B cell (primary cell): Measurements from ENCODE around the gene PEAK1. TPM values are rescaled to one million over a fixed set of nuclear protein-coding genes. Genes with fewer than 3 reads are reported as not detected.

ENCODE experiments used
- ATAC-seq: fragments of 200-7000 bp; cut with Tn5 transposase; one replicate; pipeline ENCODE4 v1.10.0; 2021; ENCODE audit warnings: low read depth, mild to moderate bottlenecking, moderate number of reproducible peaks, moderate library complexity
- CTCF ChIA-PET: fragments of 350-600 bp; sonication (Branson Sonifier 250); formaldehyde crosslinking; loops from one replicate; lab custom pipeline; 2021; ENCODE audit warnings: antibody characterized with exemption, inconsistent platforms; lab: Charles Lee
- POLR2A ChIA-PET: fragments of 350-600 bp; sonication (Branson Sonifier 250); formaldehyde crosslinking; loops from one replicate; lab custom pipeline; 2021; ENCODE audit warnings: antibody characterized with exemption; lab: Charles Lee
- DNase-seq: peaks from one replicate; pipeline ENCODE4 v3.0.0; 2013
- H2AFZ ChIP-seq: 2 replicates; pipeline ENCODE4 v1.6.1; 2012; ENCODE audit warnings: mild to moderate bottlenecking, low read depth, low read length; ENCODE audit not compliant: insufficient read depth, poor library complexity, severe bottlenecking
- H3K27ac ChIP-seq, 2 donors: 1 replicate in 1 of 2; 2 replicates in 1 of 2; pipeline ENCODE4 v1.5.1; 2012 to 2013; ENCODE audit warnings: low read length in 2 of 2, mild to moderate bottlenecking in 2 of 2, moderate library complexity in 1 of 2
- H3K27me3 ChIP-seq, 4 experiments: fragments of 200-600 bp in 1 of 4; sonication (generic) in 1 of 4; replicated peaks in 1 of 4; 1 replicate in 2 of 4; 2 replicates in 2 of 4; pipeline versions ENCODE4 v1.6.1 to v1.7.0; 2013 to 2016; ENCODE audit warnings: low read length in 3 of 4, mild to moderate bottlenecking in 2 of 4, mixed read lengths in 1 of 4, moderate library complexity in 1 of 4; ENCODE audit not compliant: insufficient read depth in 4 of 4, control insufficient read depth in 3 of 4; ENCODE audit errors: control extremely low read depth in 1 of 4
- H3K36me3 ChIP-seq, 2 experiments: replicated peaks in 1 of 2; 1 replicate in 1 of 2; 2 replicates in 1 of 2; pipeline versions ENCODE4 v1.6.1 to v1.7.1; 2013; ENCODE audit warnings: low read length in 1 of 2; ENCODE audit not compliant: insufficient read depth in 2 of 2, control insufficient read depth in 1 of 2; ENCODE audit errors: control extremely low read depth in 1 of 2, extremely low read depth in 1 of 2
- H3K4me1 ChIP-seq, 2 donors: fragments of 200-600 bp in 1 of 2; sonication (generic) in 1 of 2; 1 replicate in 1 of 2; 2 replicates in 1 of 2; pipeline versions ENCODE4 v1.5.1 to v1.6.1; 2013 to 2017; ENCODE audit warnings: low read length in 2 of 2; ENCODE audit not compliant: control insufficient read depth in 2 of 2, insufficient read depth in 2 of 2
- H3K4me2 ChIP-seq: replicated peaks from 2 replicates; pipeline ENCODE3; 2012; ENCODE audit warnings: mild to moderate bottlenecking, low read depth, low read length; ENCODE audit not compliant: poor library complexity, severe bottlenecking
- H3K4me3 ChIP-seq, 5 experiments: fragments of 200-600 bp in 1 of 5; sonication (generic) in 1 of 5; 1 replicate in 3 of 5; 2 replicates in 2 of 5; pipeline versions ENCODE4 v1.5.1 to v1.7.0; 2011 to 2016; ENCODE audit warnings: low read length in 4 of 5, mild to moderate bottlenecking in 4 of 5, low read depth in 2 of 5, control low read depth in 1 of 5, moderate library complexity in 1 of 5; ENCODE audit not compliant: insufficient read depth in 1 of 5; ENCODE audit errors: control extremely low read depth in 1 of 5, extremely low read depth in 1 of 5
- H3K79me2 ChIP-seq: fragments of 200-600 bp; sonication (generic); one replicate; pipeline ENCODE4 v1.6.0; 2016; ENCODE audit warnings: low read length; ENCODE audit not compliant: control insufficient read depth, insufficient read depth
- H3K9ac ChIP-seq: fragments of 200-600 bp; sonication (generic); 2 replicates; pipeline ENCODE4 v1.6.1; 2017; ENCODE audit warnings: mild to moderate bottlenecking, low read length, moderate library complexity
- H3K9me3 ChIP-seq, 3 donors: one replicate each; pipeline versions ENCODE4 v1.6.1 to v1.7.1; 2013; ENCODE audit warnings: low read length in 2 of 3; ENCODE audit not compliant: control insufficient read depth in 2 of 3, insufficient read depth in 1 of 3; ENCODE audit errors: control extremely low read depth in 1 of 3
- H4K20me1 ChIP-seq: 2 replicates; pipeline ENCODE4 v1.6.0; 2012; ENCODE audit warnings: mild to moderate bottlenecking, low read length; ENCODE audit not compliant: insufficient read depth, control insufficient read depth, poor library complexity, severe bottlenecking
- H3K27ac Mint-ChIP-seq: one replicate; pipeline ENCODE4 v1.8.0; 2021; ENCODE audit warnings: mixed read lengths
- H3K27me3 Mint-ChIP-seq: one replicate; pipeline ENCODE4 v1.8.0; 2021; ENCODE audit warnings: mixed read lengths
- H3K4me1 Mint-ChIP-seq: one replicate; pipeline ENCODE4 v1.8.0; 2021; ENCODE audit warnings: mixed read lengths
- H3K4me3 Mint-ChIP-seq: one replicate; pipeline ENCODE4 v1.8.0; 2021; ENCODE audit warnings: mixed read lengths
- H3K9me3 Mint-ChIP-seq: one replicate; pipeline ENCODE4 v1.8.0; 2022; ENCODE audit warnings: mixed read lengths; ENCODE audit not compliant: insufficient read depth
- EZH2 ChIP-seq: IDR thresholded peaks from 2 replicates; pipeline ENCODE4 v1.6.1; 2012; ENCODE audit warnings: borderline replicate concordance, low read depth, mild to moderate bottlenecking, moderate library complexity, low read length; ENCODE audit not compliant: insufficient read depth, poor library complexity, severe bottlenecking
- WGBS: methylation state at CpG from one replicate; pipeline ENCODE4 v1.1.5; 2013; ENCODE audit warnings: missing lambda C conversion rate; ENCODE audit not compliant: insufficient coverage; 5-methylcytosine and 5-hydroxymethylcytosine counted together
- intact Hi-C: fragments of 100-400 bp; cut with micrococcal nuclease; formaldehyde crosslinking; loops from one replicate; pipeline ENCODE4 v1.10.0; 2022
- polyA plus RNA-seq: library from polyadenylated mRNA; depleted of rRNA; stranded (reverse); fragments of >200 nt; gene quantifications from 2 replicates; pipeline ENCODE4 v1.2.3, GENCODE V29; 2012
- total RNA-seq, 2 donors: library from RNA; stranded (reverse); fragments of 120-200 nt in 1 of 2; gene quantifications; 1 replicate in 1 of 2; 2 replicates in 1 of 2; pipeline versions ENCODE4 v1.2.3 to v1.2.4, GENCODE V29; 2013 to 2022
- TF ChIP-seq, protein P1 (sequence below): fragments of 200-600 bp; IDR thresholded peaks from one replicate; pipeline ENCODE4 v1.8.0; 2022; ENCODE audit warnings: antibody characterized with exemption, mild to moderate bottlenecking

Gene PEAK1
- total and polyA plus RNA-seq, 2 donors (not counting 1 experiment from before 2014, with no cell fraction given): 13.4 to 38.0 TPM

DNA sequence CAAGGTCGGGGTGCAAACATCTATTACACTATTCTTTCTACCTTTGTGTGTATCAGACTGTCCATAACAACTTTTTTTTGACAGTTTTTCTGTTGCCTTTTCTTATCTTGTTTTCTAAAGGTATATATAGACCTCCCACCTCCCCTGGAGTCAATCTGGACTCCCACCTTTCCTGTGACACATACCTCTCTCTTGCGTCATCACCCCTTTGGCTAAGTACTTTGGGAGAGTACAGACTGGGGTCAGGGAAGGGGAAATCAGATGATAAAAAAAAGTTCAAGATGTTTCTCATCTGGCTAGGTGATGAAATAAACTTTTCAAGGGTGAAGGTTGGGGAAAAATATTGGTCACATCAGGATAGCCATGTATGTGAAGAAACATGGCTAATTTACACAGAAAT is 366.2 kb downstream of the PEAK1 start:
- POLR2A ChIA-PET: no interaction called here
- no peak overlapping the region for H3K4me3 ChIP-seq
- intact Hi-C loops: no loop called here
- H3K4me1 ChIP-seq: peaks cover 31 to 42% of the 10 kb centered on the region in 2 donors
- no peak for TF ChIP-seq EZH2
- TF ChIP-seq, protein P1, sequence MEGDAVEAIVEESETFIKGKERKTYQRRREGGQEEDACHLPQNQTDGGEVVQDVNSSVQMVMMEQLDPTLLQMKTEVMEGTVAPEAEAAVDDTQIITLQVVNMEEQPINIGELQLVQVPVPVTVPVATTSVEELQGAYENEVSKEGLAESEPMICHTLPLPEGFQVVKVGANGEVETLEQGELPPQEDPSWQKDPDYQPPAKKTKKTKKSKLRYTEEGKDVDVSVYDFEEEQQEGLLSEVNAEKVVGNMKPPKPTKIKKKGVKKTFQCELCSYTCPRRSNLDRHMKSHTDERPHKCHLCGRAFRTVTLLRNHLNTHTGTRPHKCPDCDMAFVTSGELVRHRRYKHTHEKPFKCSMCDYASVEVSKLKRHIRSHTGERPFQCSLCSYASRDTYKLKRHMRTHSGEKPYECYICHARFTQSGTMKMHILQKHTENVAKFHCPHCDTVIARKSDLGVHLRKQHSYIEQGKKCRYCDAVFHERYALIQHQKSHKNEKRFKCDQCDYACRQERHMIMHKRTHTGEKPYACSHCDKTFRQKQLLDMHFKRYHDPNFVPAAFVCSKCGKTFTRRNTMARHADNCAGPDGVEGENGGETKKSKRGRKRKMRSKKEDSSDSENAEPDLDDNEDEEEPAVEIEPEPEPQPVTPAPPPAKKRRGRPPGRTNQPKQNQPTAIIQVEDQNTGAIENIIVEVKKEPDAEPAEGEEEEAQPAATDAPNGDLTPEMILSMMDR: no peak
- Mint-ChIP-seq H3K4me1 (peaks cover 43% of the 10 kb centered on the region), H3K27ac (no peak overlapping the region), H3K9me3 (no peaks in the 10 kb centered on the region), H3K4me3 (no peak overlapping the region), H3K27me3 (no peaks in the 10 kb centered on the region)
- no peak overlapping the region for H2AFZ ChIP-seq
- peak overlapping the region in 1 of 2 donors; percentile 16 for H3K27ac ChIP-seq
- no peak overlapping the region for H3K9ac ChIP-seq
- CTCF ChIA-PET: interaction anchor here (0.6 kb wide), 1 partner anchor 1371 kb away, joined by 3 read pairs; no protein-coding TSS in a partner anchor
- peaks cover 3 to 77% of the 10 kb centered on the region in 2 experiments for H3K36me3 ChIP-seq
- ATAC-seq (no peak), DNase-seq (no peak)
- no peak overlapping the region for H3K4me2 ChIP-seq
- peaks cover 59% of the 10 kb centered on the region for H4K20me1 ChIP-seq
- no peaks in the 10 kb centered on the region for H3K27me3 ChIP-seq
- no peaks in the 10 kb centered on the region for H3K9me3 ChIP-seq
- WGBS: no CpG with 5 or more reads among the region's 2 CpGs
- H3K79me2 ChIP-seq: peaks cover 75% of the 10 kb centered on the region

DNA sequence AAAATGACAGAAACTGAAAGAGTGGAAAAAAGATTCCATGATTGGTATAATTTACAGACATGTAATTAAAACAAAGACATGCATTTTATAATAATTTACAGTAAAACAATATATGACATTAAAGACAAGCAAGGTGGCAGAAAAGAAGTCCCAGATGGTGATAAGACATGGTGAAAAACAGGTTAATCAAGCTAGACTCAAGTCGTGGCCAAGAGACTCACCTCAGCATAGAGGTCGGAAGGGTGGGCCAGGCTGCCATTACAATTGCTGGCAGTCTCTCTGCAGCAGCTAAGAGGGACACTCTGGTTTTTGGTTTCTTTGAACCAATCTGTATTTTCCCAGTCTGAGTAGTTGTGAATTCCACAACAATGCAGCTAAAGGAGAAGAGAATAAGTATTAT is 367.3 kb downstream of the PEAK1 start:
- Mint-ChIP-seq H3K9me3 (no peaks in the 10 kb centered on the region), H3K27me3 (no peaks in the 10 kb centered on the region), H3K27ac (no peak overlapping the region), H3K4me3 (no peak overlapping the region), H3K4me1 (peaks cover 31% of the 10 kb centered on the region)
- intact Hi-C loops: no loop called here
- ChIA-PET CTCF (interaction anchor here (0.7 to 1.6 kb wide), 2 partner anchors 36 to 491 kb away, joined by 4 read pairs; no protein-coding TSS in a partner anchor), POLR2A (no interaction called here)
- Histone ChIP-seq H3K36me3 (peaks cover 6 to 79% of the 10 kb centered on the region in 2 experiments), H2AFZ (no peak overlapping the region), H3K4me2 (no peak overlapping the region), H3K27ac (no peak overlapping the region), H3K79me2 (peaks cover 64% of the 10 kb centered on the region), H3K4me3 (no peak overlapping the region), H3K9me3 (no peaks in the 10 kb centered on the region), H3K4me1 (peaks cover 20 to 30% of the 10 kb centered on the region in 2 donors), H3K9ac (no peak overlapping the region), H3K27me3 (no peaks in the 10 kb centered on the region), H4K20me1 (peaks cover 48% of the 10 kb centered on the region)
- ATAC-seq (no peak), DNase-seq (no peak)
- TF ChIP-seq, protein P1: no peak
- 100% methylated on average over 2 of the region's 2 CpGs for WGBS

Other genes starting within 250 kb of the PEAK1 start
- gene HMG20A, start 784 bp upstream of the PEAK1 start, total RNA-seq: 62.3 and 63.5 TPM in 2 replicates
- gene HMG20A, start 784 bp upstream of the PEAK1 start, polyA plus RNA-seq: 26.1 and 34.7 TPM in 2 replicates
- gene LINGO1, start 212.8 kb upstream of the PEAK1 start, total RNA-seq: not detected in 2 replicates
- not detected in 2 replicates for gene LINGO1, start 212.8 kb upstream of the PEAK1 start, polyA plus RNA-seq